NK-92 treated with Interleukin-12 subunit alpha and Interleukin-12 subunit beta, amount 100 ng/mL, for 24 hours (cell line): ENCODE measurements around the gene SPPL2B.

ENCODE experiments used
- DNase-seq: peaks from one replicate; lab custom pipeline; 2025; lab: John Stamatoyannopoulos, UW

Gene SPPL2B

GRCh38 chr19:2355168-2356035, 26.9 kb downstream of the SPPL2B start:
- no peak for DNase-seq

DNA sequence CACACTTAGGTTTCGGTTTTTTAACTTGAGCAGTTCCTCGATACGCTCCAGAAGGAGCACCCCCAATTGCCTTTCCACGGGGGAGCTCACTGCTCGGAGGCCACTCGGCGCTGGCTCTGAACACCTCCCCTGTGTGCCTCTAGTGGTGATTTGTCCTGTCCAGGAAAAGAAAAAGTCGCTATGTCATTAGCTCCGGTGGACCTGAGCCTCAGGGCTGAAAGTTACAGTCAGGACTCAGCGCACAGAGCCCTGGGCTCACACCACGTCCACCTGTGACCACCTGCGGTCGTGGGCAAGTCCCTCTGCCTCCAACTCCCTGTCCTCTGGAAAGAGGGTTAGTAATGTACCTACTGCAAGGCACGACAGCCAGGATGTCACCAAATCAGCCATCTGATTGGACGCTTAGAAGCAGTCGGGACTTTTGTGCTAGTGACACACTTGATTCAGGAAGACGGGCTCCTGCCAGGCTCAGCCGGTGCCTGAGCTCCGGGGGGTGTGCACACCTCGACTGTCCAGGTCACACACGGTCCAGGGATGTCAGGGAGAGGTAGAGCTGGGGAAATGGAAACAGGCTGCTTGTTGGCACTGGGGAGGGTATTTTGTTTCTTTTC, 27.7 kb downstream of the SPPL2B start:
- no peak for DNase-seq

DNA sequence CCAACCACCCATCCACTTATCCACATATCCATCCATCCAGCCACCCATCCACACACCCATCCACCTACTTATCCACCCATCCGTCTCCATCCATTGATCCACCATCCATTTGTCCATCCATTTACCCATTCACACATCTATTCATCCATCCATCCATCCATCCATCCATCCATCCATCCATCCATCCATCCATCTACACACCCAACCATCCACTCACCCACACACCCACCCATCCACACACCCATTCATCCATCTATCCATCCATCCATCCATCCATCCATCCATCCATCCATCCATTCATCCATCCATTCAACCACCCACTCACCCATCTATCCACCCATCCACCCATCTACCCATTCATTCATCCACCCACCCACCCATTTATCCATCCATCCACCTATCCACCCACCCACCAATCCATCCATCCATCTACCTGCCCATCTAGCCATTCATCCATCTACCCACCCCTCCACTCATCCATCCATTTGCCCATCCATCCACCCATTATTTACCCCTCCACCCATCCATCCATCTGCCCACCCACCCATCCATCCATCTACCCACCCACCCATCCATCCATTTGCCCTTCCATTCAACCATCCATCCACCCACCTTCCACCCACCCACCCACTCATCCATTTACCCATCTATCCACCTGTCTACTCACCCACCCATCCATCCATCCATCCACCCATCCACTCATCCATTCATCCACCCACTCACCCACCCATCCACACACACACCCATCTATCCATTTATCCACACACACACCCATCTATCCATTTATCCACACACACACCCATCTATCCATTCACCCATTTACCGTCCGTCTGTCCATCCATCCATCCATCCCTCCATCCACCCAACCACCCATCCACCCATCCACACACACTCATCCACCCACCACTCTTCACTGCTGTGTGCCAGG, 29.1 kb downstream of the SPPL2B start:
- no peak for DNase-seq

DNA sequence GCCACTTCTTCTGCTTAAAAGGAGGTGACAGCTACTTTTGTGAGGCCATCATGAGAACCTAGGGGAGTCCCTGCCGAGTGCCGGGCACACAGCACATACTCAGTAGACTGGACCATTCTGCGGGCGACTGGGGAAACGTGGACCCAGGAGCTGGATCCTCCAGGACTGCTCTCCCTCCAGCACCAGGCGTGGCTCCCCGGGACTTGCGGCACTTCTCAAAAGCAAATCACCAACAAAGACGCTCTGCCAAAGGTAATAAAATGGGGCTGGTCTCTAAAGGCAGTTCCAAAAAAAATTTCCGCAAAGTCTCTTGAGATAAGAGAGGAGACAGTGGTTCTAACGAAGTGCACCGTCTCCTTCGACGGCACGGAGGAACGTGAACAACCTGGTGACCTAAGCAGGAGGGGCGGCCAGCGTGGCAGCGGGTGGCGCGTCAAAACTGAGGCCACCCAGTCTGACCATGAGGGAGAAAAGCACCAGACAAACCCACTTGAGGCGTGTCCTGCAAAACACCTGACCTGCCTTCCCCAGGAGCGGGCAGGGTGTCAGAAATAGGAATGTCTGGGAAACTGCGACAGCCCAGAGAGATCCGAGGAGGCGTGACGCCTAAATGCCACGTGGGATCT, 30.2 kb downstream of the SPPL2B start:
- no peak for DNase-seq

DNA sequence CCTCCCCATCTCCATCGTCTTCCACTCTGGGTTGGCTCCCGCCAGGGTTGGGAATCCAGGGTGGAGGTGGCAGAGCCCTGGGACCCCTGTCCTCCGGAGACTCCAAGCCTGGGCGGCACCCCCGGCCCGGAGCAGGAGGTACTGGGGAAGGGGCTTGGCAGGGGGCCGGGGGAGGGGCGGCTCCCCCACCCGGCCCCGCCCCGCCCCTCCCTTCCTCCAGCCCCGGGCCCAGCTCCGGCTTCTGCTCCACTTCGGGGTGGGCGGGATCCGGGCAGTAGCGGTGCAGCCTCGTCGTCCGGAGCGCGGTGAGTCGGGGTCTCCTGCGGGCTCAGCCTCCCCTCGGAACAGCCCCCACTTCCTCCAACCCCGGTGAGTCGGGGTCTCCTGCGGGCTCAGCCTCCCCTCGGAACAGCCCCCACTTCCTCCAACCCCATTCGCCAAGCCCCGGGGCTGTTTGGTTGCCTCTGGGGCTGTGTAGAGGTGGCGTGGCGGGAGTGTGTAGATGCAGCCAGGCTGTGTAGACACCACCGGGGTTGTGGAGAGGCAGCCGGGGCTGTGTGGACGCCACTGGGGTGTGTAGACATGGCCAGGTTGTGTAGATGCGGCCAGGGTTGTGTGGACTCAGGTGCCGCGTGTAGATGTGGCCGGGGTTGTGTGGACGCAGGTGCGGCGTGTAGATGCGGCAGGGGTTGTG, 31.7 kb downstream of the SPPL2B start, which contains the start of gene TMPRSS9:
TSS of gene TMPRSS9 (plus strand) at position 274 of the 694 bp plus-strand sequence. CDS start 29,521 bp downstream, outside the sequence.
- DNase-seq, result no peak

- DNase-seq, result no peak
Measured at GRCh38 chr19:2360833-2361232, 32.3 kb downstream of the SPPL2B start.

DNA sequence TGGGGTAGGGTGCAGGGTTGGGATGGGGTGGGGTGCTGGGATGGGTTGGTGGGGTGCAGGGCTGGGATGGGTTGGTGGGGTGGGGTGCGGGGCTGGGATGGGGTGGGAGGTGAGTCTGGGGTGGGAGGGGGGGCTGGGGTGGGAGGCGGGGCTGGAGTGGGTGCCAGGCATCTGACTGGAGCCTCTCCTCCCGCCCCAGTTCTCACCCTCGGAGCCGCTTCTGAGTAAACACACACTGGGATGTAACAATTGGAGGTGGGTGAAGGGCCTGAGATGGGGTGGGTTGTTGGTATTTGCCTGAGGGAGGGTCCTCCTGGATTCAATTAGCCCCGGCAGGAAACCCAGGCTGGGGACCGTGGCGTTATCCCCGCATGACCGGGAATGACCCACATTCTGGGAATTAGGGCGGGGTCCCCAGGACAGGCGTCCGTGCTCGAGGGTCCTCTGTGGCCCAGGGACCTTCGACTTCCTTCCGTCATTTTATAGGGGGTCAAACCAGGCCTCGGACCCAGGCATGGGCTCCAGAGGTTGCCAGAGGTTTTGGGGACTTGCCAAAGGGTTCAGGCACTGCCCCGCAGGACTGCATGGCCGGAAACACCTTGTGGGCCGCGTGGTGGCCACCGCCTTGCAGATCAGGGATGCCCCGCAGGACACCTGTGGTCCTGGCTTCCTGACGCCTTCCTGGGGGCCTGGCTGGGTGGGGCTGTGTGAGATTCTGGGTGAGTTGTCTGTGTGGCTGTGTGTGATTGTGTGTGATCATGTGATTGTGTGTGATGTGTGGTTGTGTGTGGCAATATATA, 33.0 kb downstream of the SPPL2B start:
- no peak for DNase-seq

GRCh38 chr19:2362046-2362969, 33.8 kb downstream of the SPPL2B start:
- DNase-seq, result no peak

DNA sequence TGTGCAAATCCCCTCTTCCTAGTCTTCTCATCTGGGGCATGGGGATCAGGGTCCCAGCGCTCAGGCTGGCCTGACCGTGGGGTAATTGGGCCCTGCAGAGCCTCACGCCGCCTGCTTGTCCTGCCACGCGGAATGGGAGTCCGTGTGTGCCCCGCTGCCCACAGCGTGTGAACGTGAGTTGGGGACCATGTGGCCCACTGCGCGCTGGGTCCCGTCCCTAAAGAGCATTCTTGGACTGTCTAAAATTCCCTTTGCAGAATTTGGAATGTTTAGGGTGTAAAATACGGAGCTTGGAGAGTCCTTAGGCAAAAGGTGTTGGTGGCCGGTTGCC, 34.5 kb downstream of the SPPL2B start:
- no peak for DNase-seq

DNA sequence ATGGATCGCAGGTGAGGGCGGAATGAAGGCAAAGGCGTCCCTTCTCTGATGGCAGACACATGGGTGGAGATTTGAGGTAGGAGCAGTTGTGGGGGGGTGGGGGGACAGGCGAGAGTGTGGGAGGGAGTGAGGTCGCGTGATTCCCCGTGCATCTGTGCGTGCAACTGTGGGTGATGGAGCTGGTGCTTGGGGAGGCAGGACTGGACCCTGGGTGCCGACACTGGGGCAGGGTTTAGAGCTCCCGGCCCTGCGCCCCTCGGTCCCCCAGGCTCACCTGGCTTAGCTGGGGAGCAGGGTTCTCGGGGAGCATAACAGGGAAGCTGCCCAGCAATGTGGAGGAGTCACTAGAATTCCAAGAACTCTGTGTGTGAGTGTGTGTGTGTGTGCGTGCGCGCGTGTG, 34.9 kb downstream of the SPPL2B start:
- no peak for DNase-seq

GRCh38 chr19:2365201-2365970, 36.9 kb downstream of the SPPL2B start:
- DNase-seq, result no peak

DNA sequence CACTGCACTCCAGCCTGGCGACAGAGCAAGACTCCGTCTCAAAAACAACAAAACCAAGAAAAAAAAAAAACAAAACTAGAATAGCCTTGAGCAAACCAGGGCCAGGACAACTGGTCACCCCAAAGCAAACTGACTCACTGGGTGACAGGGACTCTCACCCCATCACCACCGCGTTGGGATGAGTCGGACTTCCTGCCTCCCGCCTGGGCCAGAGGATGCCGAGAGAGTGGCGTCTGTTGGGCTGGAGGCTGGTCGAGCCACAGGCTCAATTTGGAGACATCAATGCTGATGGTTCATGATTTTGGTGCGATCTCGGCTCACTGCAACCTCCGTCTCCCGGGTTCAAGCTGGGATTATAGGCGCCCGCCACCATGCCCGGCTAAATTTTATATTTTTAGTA, 43.2 kb downstream of the SPPL2B start:
- no peak for DNase-seq

DNA sequence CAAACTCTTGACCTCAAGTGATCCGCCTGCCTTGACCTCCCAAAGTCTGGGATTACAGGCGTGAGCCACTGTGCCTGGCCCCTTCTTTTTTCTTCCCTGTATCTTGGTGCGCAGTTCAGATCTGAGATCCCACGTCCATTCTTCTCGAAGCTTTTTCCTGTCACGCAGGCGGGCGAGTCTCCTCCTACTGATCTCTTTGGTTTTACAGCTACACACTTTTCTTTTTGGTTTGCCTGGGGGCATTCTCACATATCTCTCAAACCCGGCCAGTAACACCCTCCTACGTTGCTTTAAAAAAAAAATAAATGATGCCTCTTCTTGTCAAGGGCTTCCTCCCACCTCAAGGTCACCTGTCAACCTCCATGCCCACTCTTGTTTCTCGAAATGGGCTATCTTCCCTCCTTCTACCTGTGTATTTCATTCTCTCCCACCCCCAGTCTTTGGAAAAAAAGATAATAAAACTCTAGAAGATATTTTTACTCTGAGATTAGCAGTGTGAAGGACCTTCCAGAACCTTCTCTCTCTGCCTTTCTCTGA, 43.7 kb downstream of the SPPL2B start:
- no peak for DNase-seq

GRCh38 chr19:2374808-2375207, 46.3 kb downstream of the SPPL2B start:
- no peak for DNase-seq

- no peak for DNase-seq
Measured at GRCh38 chr19:2375353-2376121, 47.1 kb downstream of the SPPL2B start.

DNA sequence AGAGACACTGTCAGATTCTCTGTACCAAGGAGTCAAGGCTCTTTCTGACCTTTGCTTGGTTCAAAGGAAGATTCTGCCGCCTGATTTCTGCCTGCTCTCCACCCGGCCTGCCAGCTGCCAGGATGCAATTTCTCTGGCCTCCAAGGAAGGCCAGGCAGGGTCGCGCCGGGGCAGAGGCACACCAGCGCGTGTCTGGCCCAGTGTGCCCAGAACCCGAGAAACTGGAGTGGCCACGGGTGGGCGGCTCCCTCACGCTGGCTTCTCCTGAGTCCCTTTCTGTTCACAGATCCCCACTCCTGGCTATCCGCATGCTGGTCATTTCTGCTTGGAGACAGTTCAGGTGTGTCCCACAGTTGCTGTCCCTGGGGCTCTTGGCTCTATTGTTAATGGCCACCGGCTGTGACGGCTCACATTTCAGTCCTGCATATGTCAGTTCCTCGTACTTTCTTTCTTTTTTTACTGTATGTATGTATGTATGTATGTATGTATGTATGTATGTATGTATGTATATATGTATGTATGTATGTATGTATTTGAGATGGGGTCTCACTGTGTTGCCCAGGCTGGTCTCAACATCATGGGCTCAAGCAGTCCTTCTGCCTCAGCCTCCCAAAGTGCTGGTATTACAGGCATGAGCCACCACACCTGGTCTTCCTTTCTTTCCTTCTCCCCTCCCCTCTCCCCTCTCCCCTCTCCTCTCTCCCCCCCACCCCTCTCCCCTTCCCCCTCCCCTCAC, 48.5 kb downstream of the SPPL2B start:
- no peak for DNase-seq

DNA sequence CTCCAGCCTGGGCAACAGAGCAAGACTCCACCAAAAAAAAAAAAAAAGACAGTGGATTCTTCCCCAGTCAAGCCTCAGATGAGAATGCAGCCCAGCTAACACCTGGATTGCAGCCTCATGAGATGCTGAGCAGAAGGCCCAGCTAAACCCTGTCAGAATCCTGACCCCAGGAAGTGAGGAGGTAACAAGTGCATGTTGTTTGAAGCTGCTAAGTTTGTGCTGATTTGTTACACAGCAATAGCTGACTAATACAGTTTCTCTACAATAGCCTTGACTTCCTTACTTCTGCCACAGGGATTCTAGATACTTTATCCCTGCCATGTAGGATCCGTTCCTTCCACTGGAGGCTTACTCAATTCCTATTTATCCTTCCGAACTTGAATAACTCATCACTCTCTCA, 52.1 kb downstream of the SPPL2B start:
- no peak for DNase-seq
